GM23338 (cell line): ENCODE data around the gene TMEM225B. TPM values are rescaled to one million over a fixed set of nuclear protein-coding genes. Genes with fewer than 3 reads are reported as not detected.

Experiments used
- ATAC-seq: fragments of 200-7000 bp; cut with Tn5 transposase; 3 replicates; pipeline ENCODE4 v1.9.1; 2020
- DNase-seq: peaks from one replicate; pipeline ENCODE4 v3.0.0-alpha.2; 2015; ENCODE audit warnings: low spot score
- H2AFZ ChIP-seq: fragments of 200-600 bp; sonication (generic); 2 replicates; pipeline ENCODE4 v1.8.0; 2016; ENCODE audit warnings: antibody characterized with exemption, mild to moderate bottlenecking, moderate library complexity
- H3F3A ChIP-seq: fragments of 200-600 bp; sonication (generic); replicated peaks from 2 replicates; pipeline ENCODE4 v1.8.0; 2017; ENCODE audit warnings: antibody characterized with exemption, mixed run types, low read depth
- H3K27ac ChIP-seq: fragments of 200-600 bp; sonication (generic); 2 replicates; pipeline ENCODE4 v1.6.1; 2016; ENCODE audit warnings: low read depth
- H3K27me3 ChIP-seq: fragments of 200-600 bp; sonication (generic); 2 replicates; pipeline ENCODE4 v1.8.0; 2016; ENCODE audit warnings: mild to moderate bottlenecking, mixed run types, moderate library complexity; ENCODE audit not compliant: insufficient read depth
- H3K36me3 ChIP-seq: fragments of 200-600 bp; sonication (generic); 2 replicates; pipeline ENCODE4 v1.8.0; 2016; ENCODE audit warnings: mild to moderate bottlenecking; ENCODE audit not compliant: insufficient read depth
- H3K4me1 ChIP-seq: fragments of 200-600 bp; sonication (generic); 2 replicates; pipeline ENCODE4 v1.8.0; 2016; ENCODE audit warnings: mild to moderate bottlenecking, moderate library complexity; ENCODE audit not compliant: insufficient read depth
- H3K4me2 ChIP-seq: fragments of 200-600 bp; sonication (generic); 2 replicates; pipeline ENCODE4 v1.7.1; 2017; ENCODE audit warnings: mixed run types
- H3K4me3 ChIP-seq: fragments of 200-600 bp; sonication (generic); 2 replicates; pipeline ENCODE4 v1.6.1; 2016; ENCODE audit warnings: mixed run types
- H3K79me2 ChIP-seq: fragments of 200-600 bp; sonication (generic); replicated peaks from 2 replicates; pipeline ENCODE4 v1.8.0; 2017; ENCODE audit warnings: mild to moderate bottlenecking; ENCODE audit not compliant: insufficient read depth
- H3K9me2 ChIP-seq: fragments of 200-600 bp; sonication (generic); 2 replicates; pipeline ENCODE4 v1.8.0; 2017; ENCODE audit not compliant: insufficient read depth
- H4K20me1 ChIP-seq: fragments of 200-600 bp; sonication (generic); replicated peaks from 2 replicates; pipeline ENCODE4 v1.8.0; 2017; ENCODE audit warnings: mild to moderate bottlenecking; ENCODE audit not compliant: insufficient read depth
- H3K27ac Mint-ChIP-seq: 2 replicates; pipeline ENCODE4 v1.8.0; 2020; ENCODE audit warnings: inconsistent platforms, mild to moderate bottlenecking, moderate library complexity, mixed read lengths
- H3K27me3 Mint-ChIP-seq: 3 replicates; pipeline ENCODE4 v1.8.0; 2022; ENCODE audit warnings: low read depth, mild to moderate bottlenecking, moderate library complexity, mixed read lengths, inconsistent platforms; ENCODE audit not compliant: insufficient read depth, poor library complexity
- H3K36me3 Mint-ChIP-seq: 3 replicates; pipeline ENCODE4 v1.8.0; 2021; ENCODE audit warnings: low read depth, mild to moderate bottlenecking, inconsistent platforms, moderate library complexity, mixed read lengths
- H3K4me1 Mint-ChIP-seq: 3 replicates; pipeline ENCODE4 v1.8.0; 2020; ENCODE audit warnings: mild to moderate bottlenecking, inconsistent platforms, mixed read lengths
- H3K4me3 Mint-ChIP-seq: 3 replicates; pipeline ENCODE4 v1.8.0; 2021; ENCODE audit warnings: moderate library complexity, mild to moderate bottlenecking, inconsistent platforms, mixed read lengths
- H3K9me3 Mint-ChIP-seq: 3 replicates; pipeline ENCODE4 v1.8.0; 2020; ENCODE audit warnings: moderate library complexity, mild to moderate bottlenecking, inconsistent platforms, mixed read lengths
- CREB1 ChIP-seq: fragments of 250-450 bp; sonication (Bioruptor Pico); IDR thresholded peaks from 2 replicates; pipeline ENCODE4 v1.5.0; 2020; ENCODE audit warnings: low read depth, mild to moderate bottlenecking, moderate library complexity
- CTCF ChIP-seq, 2 experiments: fragments of 200-600 bp in 1 of 2; sonication (generic) in 1 of 2; conservative IDR thresholded peaks; 2 replicates each; pipeline versions ENCODE4 v1.5.1 to v1.6.1; 2016 to 2017; ENCODE audit warnings: antibody characterized with exemption in 2 of 2, low read depth in 2 of 2, mild to moderate bottlenecking in 2 of 2, moderate library complexity in 1 of 2
- EZH2 ChIP-seq: fragments of 200-600 bp; sonication (generic); IDR thresholded peaks from one replicate; pipeline ENCODE4 v1.8.0; 2017; ENCODE audit warnings: antibody characterized with exemption, mild to moderate bottlenecking, low read depth; ENCODE audit not compliant: unreplicated experiment
- EZH2phosphoT487 ChIP-seq: fragments of 200-600 bp; sonication (generic); IDR thresholded peaks from one replicate; pipeline ENCODE4 v1.8.1; 2018; ENCODE audit warnings: antibody characterized with exemption; ENCODE audit not compliant: unreplicated experiment
- POLR2AphosphoS5 ChIP-seq: IDR thresholded peaks from 2 replicates; pipeline ENCODE4 v1.6.1; 2016; ENCODE audit warnings: antibody characterized with exemption, low read depth
- REST ChIP-seq: IDR thresholded peaks from one replicate; pipeline ENCODE4 v1.6.1; 2018; ENCODE audit warnings: antibody characterized with exemption; ENCODE audit not compliant: unreplicated experiment
- STAT1 ChIP-seq: IDR thresholded peaks from one replicate; pipeline ENCODE4 v1.6.1; 2016; ENCODE audit warnings: antibody characterized with exemption; ENCODE audit not compliant: unreplicated experiment
- ZNF331 ChIP-seq: fragments of 250-450 bp; sonication (Bioruptor Pico); IDR thresholded peaks from 2 replicates; pipeline ENCODE4 v1.5.0; 2020; ENCODE audit warnings: low read depth, mild to moderate bottlenecking, moderate library complexity
- ZNF462 ChIP-seq: fragments of 250-450 bp; sonication (Bioruptor Pico); IDR thresholded peaks from 2 replicates; pipeline ENCODE4 v1.5.0; 2020; ENCODE audit warnings: mild to moderate bottlenecking, moderate library complexity
- polyA plus RNA-seq: library from polyadenylated mRNA; unstranded; fragments of >200 nt; fragmentation: Nextera tagmentation; extraction: Ambion mirVana; gene quantifications from 2 replicates; pipeline ENCODE4 v1.2.1, GENCODE V29; 2016
- total RNA-seq: library from RNA; depleted of rRNA; stranded (reverse); fragments of >200 nt; shearing (Covaris generic); gene quantifications from 2 replicates; pipeline ENCODE4 v1.2.3, GENCODE V29; 2014

TMEM225B gene
- total and polyA plus RNA-seq, 2 experiments from 2014 or later, result 0.45 TPM; not detected in 1

- no peak for TF ChIP-seq REST
- no peak for TF ChIP-seq CTCF (conservative IDR thresholded peaks at IDR 0.05; ENCODE audit: low read depth in 2 of 2)
- TF ChIP-seq ZNF331 (CRISPR knock-in tag), result no peak
- TF ChIP-seq CREB1 (CRISPR knock-in tag), result no peak
- no peak for TF ChIP-seq EZH2phosphoT487
- no peak for TF ChIP-seq EZH2
- TF ChIP-seq POLR2AphosphoS5, result no peak
Observed at GRCh38 chr7:99573257-99573656, 24.8 kb upstream of the TMEM225B start (continued).

- Histone ChIP-seq H4K20me1 (no peaks in the 10 kb centered on the region), H3K4me1 (peaks cover 24% of the 10 kb centered on the region), H2AFZ (no peak overlapping the region), H3K4me2 (no peak overlapping the region), H3K79me2 (no peaks in the 10 kb centered on the region), H3K27me3 (no peaks in the 10 kb centered on the region; the same call in 1 of the 2 replicates), H3K4me3 (no peak overlapping the region), H3K9me2 (no peaks in the 10 kb centered on the region), H3K36me3 (peaks cover 10% of the 10 kb centered on the region; the same call in 1 of the 2 replicates), H3K27ac (peak overlapping the region; percentile 5), H3F3A (0 out of 2 replicates have a peak, but pooled peaks cover 14% of the 10 kb centered on the region)
- H3K4me1 Mint-ChIP-seq, result peaks cover 21% of the 10 kb centered on the region
- H3K36me3 Mint-ChIP-seq, result peaks cover 27% of the 10 kb centered on the region
- H3K9me3 Mint-ChIP-seq, result no peaks in the 10 kb centered on the region
- no peak overlapping the region for H3K4me3 Mint-ChIP-seq
- DNase-seq (peak; percentile 56), ATAC-seq (no peak)
- peaks cover 4% of the 10 kb centered on the region for H3K27me3 Mint-ChIP-seq
- 0 out of 2 replicates have a peak overlapping the region, but pooled peaks have one; percentile 49 for H3K27ac Mint-ChIP-seq
- no peak for TF ChIP-seq STAT1
- TF ChIP-seq CTCF (conservative IDR thresholded peaks at IDR 0.05; ENCODE audit: low read depth in 2 of 2), result no peak
- TF ChIP-seq EZH2phosphoT487, result no peak
- TF ChIP-seq ZNF462 (CRISPR knock-in tag), result no peak
- no peak for TF ChIP-seq POLR2AphosphoS5
Observed at GRCh38 chr7:99576251-99576650, 21.8 kb upstream of the TMEM225B start.
